ENCODE measurements around the gene ARHGEF28.
A peak's percentile ranks its signal among the peaks of the same experiment; 100 is the strongest.

Gene ARHGEF28

DNA sequence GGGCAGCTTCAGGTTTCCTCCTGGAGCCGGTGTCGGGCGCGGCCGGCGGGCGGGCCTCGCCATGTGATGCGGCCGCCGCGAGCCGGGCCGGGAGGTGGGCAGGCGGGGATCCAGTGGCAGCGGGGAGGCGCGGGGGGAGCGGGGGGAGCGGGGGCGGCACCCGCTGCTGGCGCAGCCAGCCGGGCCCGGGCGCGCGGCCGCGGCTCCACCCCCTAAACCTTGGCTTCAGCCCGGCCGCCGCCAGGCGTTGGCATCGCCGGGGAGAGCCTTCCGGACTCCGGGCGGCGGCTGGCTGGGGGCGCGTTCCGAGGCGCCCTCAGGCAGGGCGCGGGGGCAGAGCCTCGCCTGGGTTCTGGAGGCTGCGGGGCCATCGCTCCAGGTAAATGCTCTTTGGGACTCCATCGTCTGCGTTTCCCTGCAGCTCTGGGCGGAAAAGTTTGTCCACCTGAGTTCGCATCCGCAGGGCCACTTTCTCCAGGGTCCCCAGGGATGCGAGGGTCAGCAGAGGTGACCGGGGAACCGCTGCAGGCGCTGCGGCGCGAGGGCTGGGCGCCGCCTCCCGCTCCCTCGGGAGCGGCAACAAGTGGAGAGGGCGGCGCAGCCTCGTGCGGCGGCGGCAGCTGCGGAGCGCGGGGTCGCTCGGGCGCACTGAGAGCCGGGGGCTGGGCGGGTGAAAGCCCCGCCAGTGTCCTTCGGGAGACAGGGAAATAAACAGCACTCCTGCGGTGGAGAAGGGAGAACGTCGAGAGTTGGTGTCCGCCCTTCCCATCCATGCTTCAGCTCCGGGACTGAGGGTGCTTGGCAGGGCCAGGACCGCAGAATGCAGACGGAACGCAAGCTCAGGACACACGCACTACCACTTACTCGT lies at the start of gene ARHGEF28:
TSS of gene ARHGEF28 (plus strand) at position 253 of the 868 bp plus-strand sequence. CDS start 58,656 bp downstream, outside the sequence.
- no peaks in the 10 kb centered on the region for H3K9me3 Mint-ChIP-seq
- H3K4me1 Mint-ChIP-seq (ENCODE audit: low read depth) = no peaks in the 10 kb centered on the region
- H3K27ac Mint-ChIP-seq = no peak within 1 kb of the TSS
- H3K36me3 Mint-ChIP-seq (ENCODE audit: low read depth) = no peaks in the 10 kb centered on the region
- peak within 1 kb of the TSS; percentile 37 for H3K4me3 Mint-ChIP-seq
- peaks cover 65% of the 10 kb centered on the region for H3K27me3 Mint-ChIP-seq (ENCODE audit: low read depth)

GRCh38 chr5:73582285-73583145 lies 43.5 kb upstream of the ARHGEF28 start:
- Mint-ChIP-seq H3K27me3 (ENCODE audit: low read depth) (no peaks in the 10 kb centered on the region), H3K4me3 (no peak overlapping the region), H3K9me3 (no peaks in the 10 kb centered on the region), H3K27ac (no peak overlapping the region), H3K36me3 (ENCODE audit: low read depth) (peaks cover 20% of the 10 kb centered on the region), H3K4me1 (ENCODE audit: low read depth) (peaks cover 2% of the 10 kb centered on the region)

DNA sequence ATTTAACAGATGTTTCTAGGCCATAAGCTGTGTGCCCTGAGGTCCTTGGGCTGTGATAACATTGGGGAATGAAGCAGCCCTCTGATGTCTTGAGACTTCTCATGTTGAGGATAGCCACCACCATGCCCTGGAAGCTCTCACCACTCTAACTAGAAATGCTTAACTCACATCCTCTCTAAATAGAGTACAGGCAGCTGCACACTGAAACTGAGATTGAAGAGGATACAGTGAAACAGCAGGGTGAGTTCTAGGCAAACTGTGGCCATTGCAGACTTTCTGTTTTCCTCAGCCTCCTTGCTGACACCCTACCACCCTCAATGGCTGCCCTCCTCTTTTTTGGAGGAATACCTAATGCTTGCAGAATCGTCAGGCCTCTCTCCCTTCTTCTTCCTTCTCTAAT lies 38.1 kb upstream of the ARHGEF28 start:
- Mint-ChIP-seq H3K4me1 (ENCODE audit: low read depth) (peaks cover 3% of the 10 kb centered on the region), H3K36me3 (ENCODE audit: low read depth) (no peaks in the 10 kb centered on the region), H3K9me3 (no peaks in the 10 kb centered on the region), H3K27ac (no peak overlapping the region), H3K27me3 (ENCODE audit: low read depth) (no peaks in the 10 kb centered on the region), H3K4me3 (no peak overlapping the region)

GRCh38 chr5:73591102-73591695 lies 34.8 kb upstream of the ARHGEF28 start:
- Mint-ChIP-seq H3K36me3 (ENCODE audit: low read depth) (no peaks in the 10 kb centered on the region), H3K4me1 (ENCODE audit: low read depth) (peaks cover 3% of the 10 kb centered on the region), H3K4me3 (no peak overlapping the region), H3K27ac (no peak overlapping the region), H3K27me3 (ENCODE audit: low read depth) (no peaks in the 10 kb centered on the region), H3K9me3 (no peaks in the 10 kb centered on the region)

GRCh38 chr5:73591698-73592501 lies 34.1 kb upstream of the ARHGEF28 start:
- Mint-ChIP-seq H3K9me3 (no peaks in the 10 kb centered on the region), H3K4me1 (ENCODE audit: low read depth) (peaks cover 3% of the 10 kb centered on the region), H3K27me3 (ENCODE audit: low read depth) (no peaks in the 10 kb centered on the region), H3K36me3 (ENCODE audit: low read depth) (no peaks in the 10 kb centered on the region), H3K27ac (no peak overlapping the region), H3K4me3 (no peak overlapping the region)

- H3K9me3 Mint-ChIP-seq = no peaks in the 10 kb centered on the region
- no peaks in the 10 kb centered on the region for H3K36me3 Mint-ChIP-seq (ENCODE audit: low read depth)
- no peaks in the 10 kb centered on the region for H3K27me3 Mint-ChIP-seq (ENCODE audit: low read depth)
- no peak overlapping the region for H3K27ac Mint-ChIP-seq
- H3K4me1 Mint-ChIP-seq (ENCODE audit: low read depth) = peaks cover under 1% of the 10 kb centered on the region
- no peak overlapping the region for H3K4me3 Mint-ChIP-seq
Measured at GRCh38 chr5:73592551-73592950, 33.4 kb upstream of the ARHGEF28 start.

DNA sequence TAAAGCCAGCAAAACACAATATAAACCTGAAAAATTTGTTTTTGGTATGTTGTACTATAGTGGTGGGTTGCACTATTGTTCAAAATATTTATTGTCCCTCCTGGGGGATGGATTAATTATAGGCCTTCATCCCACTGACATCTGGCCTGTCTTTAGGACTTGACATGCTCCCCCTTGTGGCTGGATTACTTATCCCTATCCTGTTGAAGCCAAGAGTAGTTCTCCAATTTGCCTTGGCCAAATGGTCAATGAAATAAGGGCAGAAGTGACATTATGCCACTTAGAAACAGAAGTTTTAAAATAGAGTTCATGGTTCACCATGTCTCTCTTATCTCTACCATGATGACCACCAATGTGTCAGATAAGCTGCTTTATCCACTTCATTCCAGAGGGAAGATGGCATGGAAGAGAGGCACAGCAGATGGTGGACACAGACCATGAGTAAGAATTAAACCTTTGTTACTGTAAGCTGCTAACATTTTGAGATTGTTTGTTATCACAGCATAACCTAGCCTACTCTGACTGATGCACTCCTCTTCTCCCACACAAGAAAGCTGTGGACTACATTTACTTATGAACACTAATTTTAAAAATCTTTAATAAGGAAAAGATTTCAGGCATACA lies 29.2 kb upstream of the ARHGEF28 start:
- H3K9me3 Mint-ChIP-seq = peaks cover 3% of the 10 kb centered on the region
- H3K27me3 Mint-ChIP-seq (ENCODE audit: low read depth) = peaks cover 12% of the 10 kb centered on the region
- no peaks in the 10 kb centered on the region for H3K36me3 Mint-ChIP-seq (ENCODE audit: low read depth)
- no peak overlapping the region for H3K27ac Mint-ChIP-seq
- H3K4me1 Mint-ChIP-seq (ENCODE audit: low read depth) = no peaks in the 10 kb centered on the region
- H3K4me3 Mint-ChIP-seq = no peak overlapping the region

DNA sequence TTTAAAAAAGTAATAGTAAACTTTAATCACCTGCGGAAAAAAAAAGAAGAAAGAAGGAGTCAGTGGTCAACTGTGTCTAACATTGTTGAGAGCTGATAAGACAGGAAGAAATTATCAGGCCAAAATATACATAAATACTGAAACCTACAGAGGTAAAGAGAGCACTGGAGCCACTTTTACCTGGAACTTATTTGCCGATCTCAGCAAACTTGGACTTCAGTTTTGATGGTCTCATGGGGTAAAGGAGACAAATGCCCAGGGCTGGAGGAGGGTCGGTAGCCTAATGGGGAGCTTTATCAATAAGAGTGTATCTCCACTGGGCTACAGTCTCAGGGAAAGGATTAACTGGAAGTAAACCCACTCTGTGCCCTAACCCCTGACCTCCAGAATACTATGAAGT lies 26.6 kb upstream of the ARHGEF28 start:
- Mint-ChIP-seq H3K4me1 (ENCODE audit: low read depth) (no peaks in the 10 kb centered on the region), H3K27ac (no peak overlapping the region), H3K27me3 (ENCODE audit: low read depth) (peaks cover 14% of the 10 kb centered on the region), H3K4me3 (no peak overlapping the region), H3K36me3 (ENCODE audit: low read depth) (no peaks in the 10 kb centered on the region), H3K9me3 (peaks cover 4% of the 10 kb centered on the region)

DNA sequence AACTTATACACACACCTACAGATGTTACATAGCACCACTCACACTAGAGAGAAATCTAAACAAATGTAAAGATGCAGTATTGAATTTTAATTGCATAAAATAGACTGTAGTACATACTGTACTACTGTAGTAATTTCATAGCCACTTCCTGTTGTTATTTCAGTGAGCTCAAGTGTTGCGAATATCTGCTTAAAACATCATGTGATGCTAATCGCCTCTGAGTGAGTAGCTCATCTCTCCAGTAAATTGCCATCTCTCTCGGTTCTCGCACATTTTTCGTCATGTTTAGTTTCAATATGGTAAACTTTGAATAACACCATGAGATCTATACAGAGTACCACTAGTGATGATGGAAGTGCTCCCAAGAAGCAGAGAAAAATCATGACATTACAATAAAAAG lies 22.0 kb upstream of the ARHGEF28 start:
- peaks cover 4% of the 10 kb centered on the region for H3K9me3 Mint-ChIP-seq
- H3K27ac Mint-ChIP-seq = no peak overlapping the region
- no peak overlapping the region for H3K4me3 Mint-ChIP-seq
- H3K4me1 Mint-ChIP-seq (ENCODE audit: low read depth) = no peaks in the 10 kb centered on the region
- no peaks in the 10 kb centered on the region for H3K36me3 Mint-ChIP-seq (ENCODE audit: low read depth)
- peaks cover 14% of the 10 kb centered on the region for H3K27me3 Mint-ChIP-seq (ENCODE audit: low read depth)

- peaks cover 4% of the 10 kb centered on the region for H3K9me3 Mint-ChIP-seq
- no peak overlapping the region for H3K27ac Mint-ChIP-seq
- H3K36me3 Mint-ChIP-seq (ENCODE audit: low read depth) = no peaks in the 10 kb centered on the region
Measured at GRCh38 chr5:73605223-73606087, 20.5 kb upstream of the ARHGEF28 start.

GRCh38 chr5:73606206-73606753 lies 19.7 kb upstream of the ARHGEF28 start:
- Mint-ChIP-seq H3K27me3 (ENCODE audit: low read depth) (peaks cover 5% of the 10 kb centered on the region), H3K36me3 (ENCODE audit: low read depth) (no peaks in the 10 kb centered on the region), H3K4me3 (no peak overlapping the region), H3K4me1 (ENCODE audit: low read depth) (no peaks in the 10 kb centered on the region), H3K27ac (no peak overlapping the region), H3K9me3 (peaks cover 4% of the 10 kb centered on the region)

More at GRCh38 chr5:73605223-73606087, 20.5 kb upstream of the ARHGEF28 start:
- Mint-ChIP-seq H3K4me1 (ENCODE audit: low read depth) (no peaks in the 10 kb centered on the region), H3K4me3 (no peak overlapping the region), H3K27me3 (ENCODE audit: low read depth) (peaks cover 12% of the 10 kb centered on the region)

DNA sequence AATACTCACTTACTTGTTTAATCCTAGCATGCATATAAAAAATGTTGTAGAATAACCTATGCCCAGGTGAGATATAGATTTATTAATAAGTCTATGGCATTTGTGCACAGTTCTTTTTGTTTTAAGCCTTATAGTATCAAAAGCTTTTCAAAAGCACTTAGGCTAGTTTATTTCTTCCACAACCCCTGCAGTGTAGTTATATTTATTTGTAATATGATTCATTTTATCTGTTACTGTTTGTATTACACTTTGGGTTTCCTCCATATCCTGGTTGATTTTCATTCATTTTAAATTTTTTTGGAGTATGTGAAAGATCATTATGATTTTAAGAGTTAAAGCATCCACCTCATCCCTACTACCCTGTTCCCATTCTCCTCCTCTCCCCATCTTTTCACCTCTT lies 18.8 kb upstream of the ARHGEF28 start:
- no peaks in the 10 kb centered on the region for H3K9me3 Mint-ChIP-seq
- H3K4me1 Mint-ChIP-seq (ENCODE audit: low read depth) = no peaks in the 10 kb centered on the region

DNA sequence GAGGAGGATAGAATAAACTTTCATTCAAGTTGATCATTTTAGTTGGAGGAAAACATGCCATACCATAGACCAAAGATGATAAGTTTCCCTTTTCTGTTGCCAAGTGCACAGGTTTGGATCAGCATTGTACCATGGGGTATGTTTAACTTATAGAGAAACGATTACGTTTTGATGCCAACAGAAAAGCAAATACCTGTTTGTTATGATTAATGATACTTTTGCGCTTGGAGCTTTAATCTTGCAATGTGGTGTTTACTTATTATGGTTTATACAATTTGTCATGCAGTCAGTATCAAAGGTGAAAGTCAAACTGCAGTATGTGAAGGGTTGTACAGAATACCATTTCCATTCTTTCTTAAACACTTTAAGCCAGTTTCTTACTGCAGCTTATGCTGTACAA lies 13.2 kb upstream of the ARHGEF28 start:
- no peaks in the 10 kb centered on the region for H3K36me3 Mint-ChIP-seq (ENCODE audit: low read depth)
- H3K27me3 Mint-ChIP-seq (ENCODE audit: low read depth) = peaks cover 12% of the 10 kb centered on the region
- H3K27ac Mint-ChIP-seq = no peak overlapping the region
- H3K4me3 Mint-ChIP-seq = no peak overlapping the region
- no peaks in the 10 kb centered on the region for H3K9me3 Mint-ChIP-seq
- H3K4me1 Mint-ChIP-seq (ENCODE audit: low read depth) = no peaks in the 10 kb centered on the region

More for the DNA sequence above, 18.8 kb upstream of the ARHGEF28 start:
- Mint-ChIP-seq H3K36me3 (ENCODE audit: low read depth) (no peaks in the 10 kb centered on the region), H3K27ac (no peak overlapping the region), H3K27me3 (ENCODE audit: low read depth) (no peaks in the 10 kb centered on the region), H3K4me3 (no peak overlapping the region)

Data from T-helper 1 cell treated with Interleukin-12 subunit alpha and Interleukin-12 subunit beta and Interleukin-4 antibody, amounts not matched to agents 30 μg/mL and 1 μg/mL, for 36 hours (primary cell).